KMS-11 (cell line): ENCODE data around the gene TPRX1.
"Not testable (repeated sequence)": the region's sequence is repeated elsewhere in the genome, so short reads cannot be mapped to it uniquely, and the experiment has no call there.

Experiments
- H2AFZ ChIP-seq: fragments of 200-600 bp; sonication (generic); 2 replicates; pipeline ENCODE4 v1.6.1; 2016; ENCODE audit warnings: antibody characterized with exemption, mixed run types, low read depth
- H3K27ac ChIP-seq: fragments of 200-600 bp; sonication (generic); 2 replicates; pipeline ENCODE4 v1.6.1; 2016; ENCODE audit warnings: mild to moderate bottlenecking, mixed run types
- H3K27me3 ChIP-seq: fragments of 200-600 bp; sonication (generic); 2 replicates; pipeline ENCODE4 v1.6.1; 2017; ENCODE audit warnings: mild to moderate bottlenecking, low read depth, mixed run types, moderate library complexity; ENCODE audit not compliant: insufficient read depth
- H3K36me3 ChIP-seq: fragments of 200-600 bp; sonication (generic); 2 replicates; pipeline ENCODE4 v1.6.1; 2017; ENCODE audit warnings: mild to moderate bottlenecking, mixed run types; ENCODE audit not compliant: insufficient read depth
- H3K4me1 ChIP-seq: fragments of 200-600 bp; sonication (generic); 2 replicates; pipeline ENCODE4 v1.6.1; 2016; ENCODE audit warnings: mild to moderate bottlenecking, low read depth, mixed run types; ENCODE audit not compliant: poor library complexity, severe bottlenecking
- H3K4me2 ChIP-seq: fragments of 200-600 bp; sonication (generic); 2 replicates; pipeline ENCODE4 v1.7.0; 2016; ENCODE audit warnings: mild to moderate bottlenecking, mixed run types
- H3K4me3 ChIP-seq: fragments of 200-600 bp; sonication (generic); IDR thresholded peaks from 2 replicates; pipeline ENCODE4 v1.6.1; 2017; ENCODE audit warnings: low read depth, low read length, mixed read lengths; ENCODE audit not compliant: insufficient read depth
- H3K79me2 ChIP-seq: fragments of 200-600 bp; sonication (generic); 2 replicates; pipeline ENCODE4 v1.6.1; 2016; ENCODE audit warnings: low read depth, mixed run types; ENCODE audit not compliant: insufficient read depth
- H3K9ac ChIP-seq: fragments of 200-600 bp; sonication (generic); 2 replicates; pipeline ENCODE4 v1.6.1; 2016; ENCODE audit warnings: mild to moderate bottlenecking, mixed run types
- H4K20me1 ChIP-seq: fragments of 200-600 bp; sonication (generic); 2 replicates; pipeline ENCODE4 v1.6.1; 2016; ENCODE audit warnings: mild to moderate bottlenecking, mixed run types; ENCODE audit not compliant: insufficient read depth
- CTCF ChIP-seq: fragments of 200-600 bp; sonication (generic); conservative IDR thresholded peaks from 2 replicates; pipeline ENCODE4 v1.6.1; 2017; ENCODE audit warnings: low read depth, mild to moderate bottlenecking, antibody characterized with exemption, low read length, moderate library complexity, mixed read lengths

The TPRX1 gene

GRCh38 chr19:47778954-47779351 is 25.4 kb downstream of the TPRX1 start:
- Histone ChIP-seq H3K79me2 (peaks cover 11% of the 10 kb centered on the region; the same call in 1 of the 2 replicates), H4K20me1 (no peaks in the 10 kb centered on the region), H3K27ac (no peak overlapping the region), H3K9ac (peak overlapping the region; percentile 89; the same call in 1 of the 2 replicates), H3K4me3 (no peak overlapping the region), H3K4me2 (peak overlapping the region; percentile 90), H3K4me1 (peaks cover 11% of the 10 kb centered on the region), H3K27me3 (no peaks in the 10 kb centered on the region), H3K36me3 (no peaks in the 10 kb centered on the region), H2AFZ (peak overlapping the region; percentile 81)
- no peak for TF ChIP-seq CTCF

GRCh38 chr19:47778049-47778953 is 26.1 kb downstream of the TPRX1 start, which contains the start of gene SELENOW:
TSS of gene SELENOW (plus strand) at chr19:47778703. CDS start at chr19:47778786, 83 bp downstream.
- H3K27ac ChIP-seq = peak within 1 kb of the TSS; percentile 69
- H3K4me2 ChIP-seq = peak within 1 kb of the TSS; percentile 90
- H3K4me1 ChIP-seq = peaks cover 11% of the 10 kb centered on the region
- no peaks in the 10 kb centered on the region for H3K36me3 ChIP-seq
- no peak within 1 kb of the TSS for H3K4me3 ChIP-seq
- TF ChIP-seq CTCF = no peak
- peak within 1 kb of the TSS; percentile 81 for H2AFZ ChIP-seq
- peak within 1 kb of the TSS; percentile 89 for H3K9ac ChIP-seq
- 0 out of 2 replicates have a peak, but pooled peaks cover 4% of the 10 kb centered on the region for H3K27me3 ChIP-seq
- peaks cover 11% of the 10 kb centered on the region; the same call in 1 of the 2 replicates for H3K79me2 ChIP-seq
- no peaks in the 10 kb centered on the region for H4K20me1 ChIP-seq

GRCh38 chr19:47777245-47778048 is 26.9 kb downstream of the TPRX1 start:
- not testable (repeated sequence) for H3K27ac ChIP-seq, H3K36me3 ChIP-seq, H4K20me1 ChIP-seq, H3K4me3 ChIP-seq, H3K9ac ChIP-seq
- Histone ChIP-seq H3K4me2 (peak overlapping the region; percentile 90), H3K4me1 (peaks cover 11% of the 10 kb centered on the region), H2AFZ (peak overlapping the region; percentile 81), H3K27me3 (peaks cover 10% of the 10 kb centered on the region; the same call in 1 of the 2 replicates), H3K79me2 (peaks cover 11% of the 10 kb centered on the region; the same call in 1 of the 2 replicates)

GRCh38 chr19:47776568-47776967 is 27.8 kb downstream of the TPRX1 start:
- no peak overlapping the region for H3K27ac ChIP-seq
- TF ChIP-seq CTCF = no peak
- peaks cover 11% of the 10 kb centered on the region; the same call in 1 of the 2 replicates for H3K79me2 ChIP-seq
- H3K4me3 ChIP-seq = no peak overlapping the region
- H3K36me3 ChIP-seq = no peaks in the 10 kb centered on the region
- H3K27me3 ChIP-seq = peaks cover 14% of the 10 kb centered on the region; the same call in 1 of the 2 replicates
- H2AFZ ChIP-seq = no peak overlapping the region
- H3K4me1 ChIP-seq = peaks cover 11% of the 10 kb centered on the region
- H3K4me2 ChIP-seq = no peak overlapping the region
- H3K9ac ChIP-seq = no peak overlapping the region
- H4K20me1 ChIP-seq = no peaks in the 10 kb centered on the region

- peaks cover 27% of the 10 kb centered on the region; the same call in 1 of the 2 replicates for H3K27me3 ChIP-seq
- not testable (repeated sequence) for H3K27ac ChIP-seq, H3K9ac ChIP-seq, H3K4me3 ChIP-seq, H3K36me3 ChIP-seq, H3K79me2 ChIP-seq, H3K4me2 ChIP-seq, H2AFZ ChIP-seq, H4K20me1 ChIP-seq, H3K4me1 ChIP-seq
Measured at GRCh38 chr19:47771291-47771690, 33.1 kb downstream of the TPRX1 start.
